ENCODE results near the gene ZNF217. TPM values are rescaled to one million over a fixed set of nuclear protein-coding genes. Genes with fewer than 3 reads are reported as not detected.
"Not testable (repeated sequence)": the region's sequence is repeated elsewhere in the genome, so short reads cannot be mapped to it uniquely, and the experiment has no call there.

Gene ZNF217
- total and polyA plus RNA-seq, 2 donors, result 21.4 to 30.2 TPM

- H3K27ac ChIP-seq (ENCODE audit: low read depth), result no peak overlapping the region
- no peaks in the 10 kb centered on the region for H3K36me3 ChIP-seq (ENCODE audit: insufficient read depth)
- 85% methylated on average over 11 of the region's 11 CpGs for WGBS
- DNase-seq (ENCODE audit: extremely low spot score), result no peak
- no peak overlapping the region for H3K4me3 ChIP-seq (ENCODE audit: low read depth, low read length)
- no peaks in the 10 kb centered on the region for H3K4me1 ChIP-seq (ENCODE audit: insufficient read depth)
Measured at GRCh38 chr20:53550280-53551187, 43.1 kb downstream of the ZNF217 start.

- DNase-seq (ENCODE audit: extremely low spot score), result peak; percentile 69
- 31% methylated on average over 7 of the region's 7 CpGs for WGBS
- Histone ChIP-seq H3K27ac (ENCODE audit: low read depth) (no peak overlapping the region), H3K4me3 (ENCODE audit: low read depth, low read length) (no peak overlapping the region), H3K36me3 (ENCODE audit: insufficient read depth) (no peaks in the 10 kb centered on the region), H3K4me1 (ENCODE audit: insufficient read depth) (no peaks in the 10 kb centered on the region)
Measured at GRCh38 chr20:53547664-53548239, 45.9 kb downstream of the ZNF217 start.

- Histone ChIP-seq H3K36me3 (ENCODE audit: insufficient read depth) (no peaks in the 10 kb centered on the region), H3K4me3 (ENCODE audit: low read depth, low read length) (no peak overlapping the region), H3K4me1 (ENCODE audit: insufficient read depth) (no peaks in the 10 kb centered on the region), H3K27ac (ENCODE audit: low read depth) (no peak overlapping the region)
- 60% methylated on average over 4 of the region's 4 CpGs for WGBS
- no peak for DNase-seq (ENCODE audit: extremely low spot score)
Measured at GRCh38 chr20:53539516-53539915, 54.1 kb downstream of the ZNF217 start.

- WGBS, result 78% methylated on average over 3 of the region's 3 CpGs
- not testable (repeated sequence) for H3K36me3 ChIP-seq (ENCODE audit: insufficient read depth); H3K4me3 ChIP-seq (ENCODE audit: low read depth, low read length); H3K27ac ChIP-seq (ENCODE audit: low read depth); H3K4me1 ChIP-seq (ENCODE audit: insufficient read depth); DNase-seq (ENCODE audit: extremely low spot score)
Measured at GRCh38 chr20:53536382-53536781, 57.3 kb downstream of the ZNF217 start.

- no peak for DNase-seq (ENCODE audit: extremely low spot score)
- Histone ChIP-seq H3K27ac (ENCODE audit: low read depth) (no peak overlapping the region), H3K4me1 (ENCODE audit: insufficient read depth) (no peaks in the 10 kb centered on the region), H3K36me3 (ENCODE audit: insufficient read depth) (no peaks in the 10 kb centered on the region), H3K4me3 (ENCODE audit: low read depth, low read length) (no peak overlapping the region)
- 73% methylated on average over 4 of the region's 4 CpGs for WGBS
Measured at GRCh38 chr20:53535878-53536277, 57.8 kb downstream of the ZNF217 start.

GRCh38 chr20:53534037-53534436 is 59.6 kb downstream of the ZNF217 start:
- no peaks in the 10 kb centered on the region for H3K36me3 ChIP-seq (ENCODE audit: insufficient read depth)
- WGBS, result 90% methylated on average over 7 of the region's 7 CpGs
- DNase-seq (ENCODE audit: extremely low spot score), result no peak

GRCh38 chr20:53533500-53533899 is 60.1 kb downstream of the ZNF217 start:
- Histone ChIP-seq H3K27ac (ENCODE audit: low read depth) (no peak overlapping the region), H3K36me3 (ENCODE audit: insufficient read depth) (no peaks in the 10 kb centered on the region), H3K4me3 (ENCODE audit: low read depth, low read length) (no peak overlapping the region), H3K4me1 (ENCODE audit: insufficient read depth) (no peaks in the 10 kb centered on the region)
- 95% methylated on average over 1 of the region's 1 CpG for WGBS
- DNase-seq (ENCODE audit: extremely low spot score), result no peak

More at GRCh38 chr20:53534037-53534436, 59.6 kb downstream of the ZNF217 start:
- H3K4me1 ChIP-seq (ENCODE audit: insufficient read depth), result no peaks in the 10 kb centered on the region
- no peak overlapping the region for H3K4me3 ChIP-seq (ENCODE audit: low read depth, low read length)
- no peak overlapping the region for H3K27ac ChIP-seq (ENCODE audit: low read depth)

GRCh38 chr20:53532654-53533312 is 60.9 kb downstream of the ZNF217 start:
- WGBS, result 94% methylated on average over 6 of the region's 6 CpGs

GRCh38 chr20:53530440-53530839 is 63.2 kb downstream of the ZNF217 start:
- Histone ChIP-seq H3K4me3 (ENCODE audit: low read depth, low read length) (no peak overlapping the region), H3K27ac (ENCODE audit: low read depth) (no peak overlapping the region), H3K36me3 (ENCODE audit: insufficient read depth) (no peaks in the 10 kb centered on the region), H3K4me1 (ENCODE audit: insufficient read depth) (no peaks in the 10 kb centered on the region)
- WGBS, result 70% methylated on average over 2 of the region's 2 CpGs
- no peak for DNase-seq (ENCODE audit: extremely low spot score)

More at GRCh38 chr20:53532654-53533312, 60.9 kb downstream of the ZNF217 start:
- not testable (repeated sequence) for H3K27ac ChIP-seq (ENCODE audit: low read depth); H3K4me3 ChIP-seq (ENCODE audit: low read depth, low read length); H3K36me3 ChIP-seq (ENCODE audit: insufficient read depth); DNase-seq (ENCODE audit: extremely low spot score); H3K4me1 ChIP-seq (ENCODE audit: insufficient read depth)

- no peak overlapping the region for H3K27ac ChIP-seq (ENCODE audit: low read depth)
- no peak overlapping the region for H3K4me3 ChIP-seq (ENCODE audit: low read depth, low read length)
- no peak for DNase-seq (ENCODE audit: extremely low spot score)
- 88% methylated on average over 5 of the region's 5 CpGs for WGBS
- no peaks in the 10 kb centered on the region for H3K4me1 ChIP-seq (ENCODE audit: insufficient read depth)
- no peaks in the 10 kb centered on the region for H3K36me3 ChIP-seq (ENCODE audit: insufficient read depth)
Measured at GRCh38 chr20:53529658-53530057, 64.0 kb downstream of the ZNF217 start.

- Histone ChIP-seq H3K4me1 (ENCODE audit: insufficient read depth) (no peaks in the 10 kb centered on the region), H3K36me3 (ENCODE audit: insufficient read depth) (no peaks in the 10 kb centered on the region), H3K27ac (ENCODE audit: low read depth) (no peak overlapping the region), H3K4me3 (ENCODE audit: low read depth, low read length) (no peak overlapping the region)
- DNase-seq (ENCODE audit: extremely low spot score), result no peak
- 82% methylated on average over 8 of the region's 8 CpGs for WGBS
Measured at GRCh38 chr20:53527196-53527595, 66.4 kb downstream of the ZNF217 start.

- Histone ChIP-seq H3K4me1 (ENCODE audit: insufficient read depth) (no peaks in the 10 kb centered on the region), H3K4me3 (ENCODE audit: low read depth, low read length) (no peak overlapping the region), H3K27ac (ENCODE audit: low read depth) (no peak overlapping the region), H3K36me3 (ENCODE audit: insufficient read depth) (no peaks in the 10 kb centered on the region)
- DNase-seq (ENCODE audit: extremely low spot score), result no peak
- 71% methylated on average over 13 of the region's 13 CpGs for WGBS
Measured at GRCh38 chr20:53524589-53525312, 68.9 kb downstream of the ZNF217 start.

GRCh38 chr20:53523615-53524014 is 70.0 kb downstream of the ZNF217 start:
- DNase-seq (ENCODE audit: extremely low spot score); H3K36me3 ChIP-seq (ENCODE audit: insufficient read depth); H3K4me1 ChIP-seq (ENCODE audit: insufficient read depth); H3K27ac ChIP-seq (ENCODE audit: low read depth); H3K4me3 ChIP-seq (ENCODE audit: low read depth, low read length): not testable (repeated sequence)
- 98% methylated on average over 2 of the region's 2 CpGs for WGBS

Data from urinary bladder (tissue), 4 donors.